HG02981 (cell line): Measurements from ENCODE around the gene CHST15.

ENCODE experiments used
- ATAC-seq: cut with Tn5 transposase; IDR thresholded peaks from one replicate; pipeline ENCODE4 v1.9.1; 2021; ENCODE audit warnings: mild to moderate bottlenecking, moderate library complexity; ENCODE audit not compliant: unreplicated experiment

Gene CHST15

GRCh38 chr10:124003070-124003419 lies 90.4 kb downstream of the CHST15 start:
- ATAC-seq, result no peak

- no peak for ATAC-seq
Observed at GRCh38 chr10:124002391-124003069, 90.9 kb downstream of the CHST15 start.

- ATAC-seq, result no peak
Observed at GRCh38 chr10:124001391-124002148, 91.8 kb downstream of the CHST15 start.

- ATAC-seq, result no peak
Observed at GRCh38 chr10:124000792-124001201, 92.6 kb downstream of the CHST15 start.

GRCh38 chr10:123999956-124000615 lies 93.3 kb downstream of the CHST15 start:
- no peak for ATAC-seq

GRCh38 chr10:123999261-123999660 lies 94.1 kb downstream of the CHST15 start:
- no peak for ATAC-seq

- no peak for ATAC-seq
Observed at GRCh38 chr10:123998197-123999141, 94.9 kb downstream of the CHST15 start.

- no peak for ATAC-seq
Observed at GRCh38 chr10:123997486-123998196, 95.8 kb downstream of the CHST15 start.

- no peak for ATAC-seq
Observed at GRCh38 chr10:123997013-123997412, 96.4 kb downstream of the CHST15 start.

GRCh38 chr10:123996302-123996701 lies 97.1 kb downstream of the CHST15 start:
- ATAC-seq, result no peak

GRCh38 chr10:123995461-123996131 lies 97.8 kb downstream of the CHST15 start:
- ATAC-seq, result no peak

GRCh38 chr10:123995082-123995460 lies 98.3 kb downstream of the CHST15 start:
- ATAC-seq, result no peak

- ATAC-seq, result peak; percentile 57
Observed at GRCh38 chr10:123994417-123995081, 98.8 kb downstream of the CHST15 start.

GRCh38 chr10:123993534-123994416 lies 99.6 kb downstream of the CHST15 start:
- no peak for ATAC-seq

GRCh38 chr10:123991611-123992570 lies 101.5 kb downstream of the CHST15 start:
- no peak for ATAC-seq

- no peak for ATAC-seq
Observed at GRCh38 chr10:123990889-123991288, 102.5 kb downstream of the CHST15 start.

GRCh38 chr10:123988694-123989093 lies 104.7 kb downstream of the CHST15 start:
- no peak for ATAC-seq
